ENCODE data around the gene ALDH3B2.
"Not testable (repeated sequence)": the region's sequence is repeated elsewhere in the genome, so short reads cannot be mapped to it uniquely, and the experiment has no call there.

The ALDH3B2 gene

DNA sequence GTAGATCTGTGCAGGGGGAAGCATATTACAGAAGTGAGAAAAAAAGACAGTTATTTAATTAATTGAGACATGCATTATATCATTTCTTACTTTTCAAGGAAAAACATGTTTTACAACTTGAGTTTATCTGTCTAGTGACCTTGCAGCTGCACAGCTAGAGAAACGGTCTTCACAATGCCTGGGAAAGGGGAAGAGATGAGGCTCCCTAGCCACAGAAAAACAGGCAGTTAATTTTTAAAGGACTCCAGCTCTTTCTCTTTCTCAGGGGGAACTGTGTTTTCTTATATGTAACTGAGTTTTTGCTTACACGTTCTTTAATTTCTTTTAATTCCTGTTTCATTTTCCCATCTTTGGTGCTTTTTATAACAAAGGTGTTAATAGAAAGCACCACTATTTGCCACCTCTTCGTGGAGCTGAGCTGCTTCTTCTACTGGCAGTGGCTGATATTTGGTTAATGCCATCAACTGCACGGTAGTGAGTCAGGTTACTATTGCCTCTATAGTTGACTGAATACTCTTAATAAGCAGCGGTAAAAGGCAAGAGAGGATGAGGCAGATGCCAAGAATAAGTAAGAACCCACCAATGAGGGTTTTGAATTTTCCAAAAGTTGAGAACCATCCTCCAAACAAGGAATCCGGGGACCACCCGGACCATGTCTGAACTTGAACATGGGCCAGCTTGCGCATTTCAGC is 11.4 kb upstream of the ALDH3B2 start:
- not testable (repeated sequence) for DNase-seq (ENCODE audit: low read depth in 2 of 2)

GRCh38 chr11:67682126-67683034 is 8.0 kb upstream of the ALDH3B2 start:
- not testable (repeated sequence) for DNase-seq (ENCODE audit: low read depth in 2 of 2)

GRCh38 chr11:67680696-67681470 is 6.5 kb upstream of the ALDH3B2 start:
- DNase-seq (ENCODE audit: low read depth in 2 of 2), result no peak

DNA sequence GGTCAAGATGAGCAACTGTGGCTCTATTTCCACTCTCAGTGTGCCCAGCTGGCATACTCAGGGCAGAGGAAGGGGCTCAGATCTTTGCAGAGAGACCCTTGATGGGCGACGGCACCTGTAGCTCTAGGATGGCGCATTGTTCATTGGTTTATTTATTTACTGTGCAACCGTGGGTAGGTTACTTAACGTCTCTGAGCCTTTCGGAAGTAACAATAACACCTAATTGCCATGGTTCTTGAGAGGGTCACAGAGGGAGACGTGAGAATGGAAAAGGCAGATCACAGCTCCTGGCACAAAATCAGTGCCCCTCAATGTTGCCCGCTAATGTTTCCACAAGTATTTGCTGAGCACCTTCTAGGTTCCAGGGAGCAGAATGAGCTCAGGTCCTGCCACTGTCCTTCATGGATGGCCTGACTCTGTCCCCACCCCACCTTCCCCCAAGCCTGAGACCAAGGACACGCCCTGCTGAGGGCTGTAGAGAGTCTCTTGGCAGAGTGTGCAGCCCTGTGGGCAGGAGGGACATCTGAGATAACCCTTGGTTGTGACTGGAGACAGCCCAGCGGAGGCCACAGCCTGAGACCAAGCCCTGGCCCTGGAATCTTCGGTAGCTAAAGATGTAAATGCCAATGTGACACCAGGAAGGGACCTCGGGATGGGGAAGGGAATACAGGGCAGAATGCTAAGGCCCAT is 780 bp upstream of the ALDH3B2 start:
- DNase-seq (ENCODE audit: low read depth in 2 of 2), result no peak

DNA sequence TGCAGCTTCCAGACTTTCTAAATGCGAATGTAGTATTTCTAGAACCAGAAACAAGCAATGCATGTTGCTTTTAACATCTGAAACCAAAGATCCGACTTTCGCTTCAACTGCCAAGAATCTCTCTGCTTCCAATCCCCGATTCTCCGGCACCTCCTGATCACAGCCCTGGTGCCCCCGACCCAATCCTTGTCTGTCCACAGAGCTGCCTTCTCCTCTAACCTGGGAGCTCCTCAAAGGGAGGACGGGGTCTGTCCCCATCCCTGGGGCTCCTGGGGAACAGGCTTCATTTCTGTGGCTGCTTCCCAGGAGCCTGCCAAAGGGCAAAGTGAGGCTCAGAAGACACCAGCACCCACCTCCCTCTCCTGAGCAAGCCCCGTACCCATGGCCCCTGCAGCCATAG is 521 bp downstream of the ALDH3B2 start:
- DNase-seq (ENCODE audit: low read depth in 2 of 2), result no peak

GRCh38 chr11:67673358-67673757 is 1.1 kb downstream of the ALDH3B2 start:
- DNase-seq (ENCODE audit: low read depth in 2 of 2), result no peak

DNA sequence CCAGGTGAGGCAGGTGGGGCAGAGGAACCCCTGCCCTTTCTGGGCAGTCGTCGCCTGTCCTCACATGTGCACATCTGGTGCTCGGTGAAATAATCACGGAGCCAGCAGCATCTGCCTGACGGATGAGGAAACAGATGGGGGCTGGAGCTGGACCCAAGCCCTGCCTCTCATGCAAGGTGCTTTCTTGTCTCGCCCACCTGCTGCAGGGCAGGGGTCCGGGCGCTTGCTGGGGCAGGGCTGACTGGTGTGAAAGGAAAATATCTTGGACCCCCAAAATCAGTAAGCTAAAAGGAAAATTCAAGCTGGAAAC is 3.3 kb downstream of the ALDH3B2 start:
- no peak for DNase-seq (ENCODE audit: low read depth in 2 of 2)

DNA sequence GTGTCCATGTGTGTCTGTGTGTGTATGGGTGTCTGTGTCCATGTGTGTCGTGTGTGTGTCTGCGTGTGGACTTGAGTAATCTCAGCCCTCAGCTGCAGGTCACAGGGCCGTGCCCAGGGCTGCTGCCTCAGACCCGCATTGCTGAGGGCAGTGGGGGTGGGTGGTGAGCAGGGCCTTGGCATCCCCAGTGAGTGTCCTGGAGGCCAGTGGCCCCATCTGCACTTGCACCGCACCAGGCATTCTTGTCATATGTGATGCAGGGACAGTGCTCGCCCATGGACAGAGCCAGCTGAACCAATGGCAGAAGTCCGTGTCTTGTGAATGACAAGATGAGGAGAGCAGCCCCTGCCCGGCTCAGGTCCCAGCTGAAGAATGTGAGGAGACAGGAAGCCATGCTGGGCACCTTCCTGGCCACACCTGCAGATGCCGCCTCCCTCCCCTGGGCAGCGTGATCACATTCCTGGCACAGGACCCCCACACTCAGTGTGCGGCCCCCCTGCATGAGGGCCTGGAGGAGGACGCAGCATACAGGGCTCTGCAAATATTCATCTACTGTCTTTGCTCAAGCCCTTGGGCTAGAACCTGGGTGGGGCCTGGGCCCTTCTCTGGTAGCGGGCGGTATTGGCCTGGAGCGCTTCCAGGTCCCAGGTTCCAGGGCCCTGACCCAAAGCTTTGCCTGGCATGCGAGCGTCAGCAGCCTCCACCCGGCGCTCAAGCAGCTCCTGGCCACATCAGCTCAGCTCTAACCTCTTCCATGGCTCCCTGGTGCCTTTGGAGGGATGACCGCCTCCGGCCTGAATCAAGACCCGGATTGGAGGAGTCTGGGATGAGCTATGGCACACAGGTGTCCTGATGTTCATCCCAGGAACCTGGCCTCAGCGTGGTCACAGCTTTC is 3.9 kb downstream of the ALDH3B2 start:
- no peak for DNase-seq (ENCODE audit: low read depth in 2 of 2)

- no peak for DNase-seq (ENCODE audit: low read depth in 2 of 2)
These were observed 6.3 kb downstream of the ALDH3B2 start for GRCh38 chr11:67668192-67668551.

- no peak for DNase-seq (ENCODE audit: low read depth in 2 of 2)
These were observed 6.8 kb downstream of the ALDH3B2 start for GRCh38 chr11:67667490-67668191.

- no peak for DNase-seq (ENCODE audit: low read depth in 2 of 2)
These were observed 7.5 kb downstream of the ALDH3B2 start for GRCh38 chr11:67666676-67667489.

DNA sequence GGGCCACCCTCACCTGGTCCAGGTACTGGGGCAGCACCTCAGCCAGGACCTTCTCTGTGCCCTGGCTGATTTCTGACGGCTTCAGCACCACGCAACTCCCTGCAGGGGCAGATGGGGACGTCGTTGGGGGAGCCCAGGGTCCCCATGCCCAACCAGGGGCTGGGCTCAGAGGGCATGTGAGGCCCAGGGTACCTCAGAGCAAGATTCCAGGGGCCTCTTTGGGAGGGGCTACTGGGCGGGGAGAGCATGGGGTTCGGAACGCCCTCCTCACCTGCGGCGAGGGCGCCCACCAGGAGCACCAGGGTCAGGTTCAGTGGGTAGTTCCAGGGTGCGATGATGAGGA is 8.1 kb downstream of the ALDH3B2 start:
- no peak for DNase-seq (ENCODE audit: low read depth in 2 of 2)

- DNase-seq (ENCODE audit: low read depth in 2 of 2), result no peak
These were observed 8.7 kb downstream of the ALDH3B2 start for GRCh38 chr11:67665541-67666302.

DNA sequence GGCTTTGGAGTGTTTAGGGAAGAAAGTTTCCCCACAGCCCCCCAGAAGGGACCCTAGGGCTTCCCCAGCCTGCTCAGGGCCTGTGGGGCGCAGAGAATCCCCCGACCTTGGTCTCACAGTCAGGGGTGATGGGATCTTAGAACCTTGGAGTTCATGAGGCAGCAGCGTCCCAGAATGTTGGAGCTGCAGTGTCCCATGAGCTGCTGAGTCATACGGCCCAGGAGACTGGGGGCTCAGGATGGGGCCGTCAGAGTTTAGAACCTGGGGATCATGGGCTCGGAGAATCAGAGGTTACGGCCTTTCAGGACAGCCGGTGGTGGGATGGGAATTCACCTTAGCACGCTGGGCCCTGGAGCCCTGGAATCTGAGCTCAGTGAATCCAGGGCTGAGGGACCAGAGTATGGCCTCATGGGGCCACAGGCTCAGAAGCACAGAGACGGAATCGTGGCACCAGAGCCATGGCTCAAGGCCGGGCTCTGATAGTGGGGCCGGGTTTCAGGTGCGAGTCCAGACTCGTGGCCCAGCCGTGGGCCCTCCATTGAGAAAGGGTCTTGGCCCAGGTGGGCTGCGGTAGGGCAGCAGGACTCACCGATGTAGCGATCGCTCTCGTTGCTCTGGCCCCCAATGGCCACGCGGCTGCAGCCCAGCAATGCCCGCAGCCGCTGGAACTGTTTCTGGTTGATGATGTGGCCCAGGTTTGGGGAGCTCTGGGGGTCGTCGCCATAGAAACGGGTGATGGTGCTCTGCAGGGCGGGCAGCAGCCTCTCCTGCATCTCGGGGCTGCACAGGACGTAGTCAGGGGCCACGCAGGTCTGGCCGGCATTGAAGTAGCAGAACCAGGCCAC is 9.5 kb downstream of the ALDH3B2 start:
- no peak for DNase-seq (ENCODE audit: low read depth in 2 of 2)

DNA sequence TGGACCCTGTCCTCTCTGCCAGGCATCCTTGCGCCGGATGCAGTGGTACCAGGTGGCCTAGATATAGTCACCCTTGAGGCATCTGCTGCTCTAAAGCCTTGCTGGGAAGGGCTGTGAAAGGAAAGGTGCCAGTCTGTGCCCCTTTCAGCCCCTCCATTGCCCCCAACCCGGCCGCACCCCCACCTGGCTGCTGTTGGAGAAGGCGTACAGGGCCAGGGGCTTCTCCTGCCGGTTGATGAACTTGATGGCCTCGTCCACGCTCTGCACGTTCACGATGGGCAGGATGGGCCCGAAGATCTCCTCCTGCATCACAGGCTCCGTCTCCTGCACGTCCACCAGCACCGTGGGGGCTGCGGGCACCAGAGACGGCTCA is 10.2 kb downstream of the ALDH3B2 start:
- no peak for DNase-seq (ENCODE audit: low read depth in 2 of 2)

DNA sequence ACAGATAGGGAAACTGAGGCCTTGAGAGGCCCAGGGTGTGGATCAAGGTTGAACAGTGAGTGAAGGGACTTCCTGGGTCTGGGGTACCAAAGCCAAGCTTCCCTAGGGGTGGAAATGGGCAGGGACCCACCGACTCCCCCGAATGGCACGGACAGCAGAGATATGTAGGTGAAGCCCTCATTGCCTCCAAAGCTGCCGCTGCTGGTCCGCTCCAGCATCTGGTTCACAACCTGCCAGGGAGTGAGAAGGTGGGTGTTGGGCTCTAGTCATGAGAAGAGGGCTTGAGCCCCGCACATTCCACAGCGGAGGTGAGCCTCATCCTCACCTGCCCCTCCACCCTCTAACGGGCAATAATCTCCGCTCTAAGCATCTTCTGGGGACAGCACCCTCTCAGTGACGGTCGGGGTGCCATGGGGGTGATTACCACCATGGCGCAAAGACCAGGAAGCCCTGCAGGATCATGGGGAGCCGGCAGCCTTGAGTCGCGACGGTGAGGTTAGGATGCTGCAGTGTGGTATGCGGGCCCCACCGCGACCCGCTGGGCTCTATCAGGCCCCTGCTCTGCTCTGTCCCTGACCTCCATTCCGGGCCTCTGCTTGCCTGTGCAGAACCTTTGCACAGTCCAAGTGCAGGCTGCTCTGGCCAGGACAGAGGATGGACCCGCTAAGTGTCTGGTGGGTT is 10.8 kb downstream of the ALDH3B2 start:
- no peak for DNase-seq (ENCODE audit: low read depth in 2 of 2)

- no peak for DNase-seq (ENCODE audit: low read depth in 2 of 2)
These were observed 11.4 kb downstream of the ALDH3B2 start for GRCh38 chr11:67662835-67663531.
